GM12864 (cell line): Measurements from ENCODE around the gene MAGT1.
A peak's percentile ranks its signal among the peaks of the same experiment; 100 is the strongest.

Experiments
- DNase-seq: peaks from one replicate; pipeline ENCODE4 v3.0.0-alpha.2; 2011; ENCODE audit warnings: low read depth
- H3K4me3 ChIP-seq: 2 replicates; pipeline ENCODE4 v1.5.1; 2011; ENCODE audit warnings: mild to moderate bottlenecking, low read depth, low read length, control low read depth
- TF ChIP-seq, protein P1 (sequence below): IDR thresholded peaks from 2 replicates; pipeline ENCODE4 v1.5.1; 2011; ENCODE audit warnings: low read depth, mild to moderate bottlenecking, moderate library complexity, low read length, control low read depth, inconsistent platforms; ENCODE audit errors: missing control alignments

MAGT1 gene

DNA sequence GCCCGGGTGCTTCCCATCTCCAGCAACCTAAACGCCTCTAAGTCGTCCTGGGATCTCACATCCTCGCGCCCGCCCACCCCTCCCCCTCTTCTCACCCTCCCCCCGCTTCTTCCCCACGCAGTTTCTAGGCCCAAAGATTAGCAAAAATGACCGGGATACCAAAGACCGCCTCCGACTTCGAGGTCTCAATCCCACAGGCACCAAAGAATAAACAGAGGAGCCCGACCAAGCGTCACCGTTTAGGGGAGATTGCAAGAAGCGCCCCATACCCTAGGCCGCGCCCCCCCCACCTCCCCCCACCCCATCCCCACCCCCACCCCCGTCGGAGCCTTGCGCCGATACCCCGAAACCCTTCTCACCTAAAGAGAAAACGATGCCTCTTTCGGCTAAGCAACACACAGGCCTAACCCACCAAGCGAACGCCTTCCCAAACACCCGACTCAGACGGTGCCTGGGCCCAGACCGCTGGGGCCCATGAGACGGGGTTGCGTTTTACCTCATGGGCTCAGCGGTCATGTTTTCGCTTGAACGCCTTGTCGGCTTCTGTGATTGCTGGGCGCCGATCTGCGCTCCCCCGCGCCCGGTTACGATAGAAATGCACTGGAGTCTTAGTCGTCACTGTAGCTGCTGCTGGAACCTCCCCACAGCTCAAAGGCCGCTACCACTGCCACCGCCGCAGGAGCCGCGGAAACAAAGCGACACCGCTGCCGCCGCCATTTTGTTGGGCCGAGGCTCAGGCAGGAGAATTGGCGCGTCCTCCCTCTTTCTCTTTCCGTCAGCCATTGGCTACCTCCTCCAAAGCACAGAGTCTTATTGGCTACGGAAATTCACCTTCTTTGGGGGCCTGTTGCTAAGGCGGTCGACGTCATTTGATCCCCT lies 109.5 kb downstream of the MAGT1 start, which contains the start of gene ATRX:
Gene ATRX, minus strand, starts transcription at position 731 of the 879 bp plus-strand sequence. Its CDS starts 215 bp downstream, at position 516.
- DNase-seq: peak; percentile 75
- TF ChIP-seq, protein P1, sequence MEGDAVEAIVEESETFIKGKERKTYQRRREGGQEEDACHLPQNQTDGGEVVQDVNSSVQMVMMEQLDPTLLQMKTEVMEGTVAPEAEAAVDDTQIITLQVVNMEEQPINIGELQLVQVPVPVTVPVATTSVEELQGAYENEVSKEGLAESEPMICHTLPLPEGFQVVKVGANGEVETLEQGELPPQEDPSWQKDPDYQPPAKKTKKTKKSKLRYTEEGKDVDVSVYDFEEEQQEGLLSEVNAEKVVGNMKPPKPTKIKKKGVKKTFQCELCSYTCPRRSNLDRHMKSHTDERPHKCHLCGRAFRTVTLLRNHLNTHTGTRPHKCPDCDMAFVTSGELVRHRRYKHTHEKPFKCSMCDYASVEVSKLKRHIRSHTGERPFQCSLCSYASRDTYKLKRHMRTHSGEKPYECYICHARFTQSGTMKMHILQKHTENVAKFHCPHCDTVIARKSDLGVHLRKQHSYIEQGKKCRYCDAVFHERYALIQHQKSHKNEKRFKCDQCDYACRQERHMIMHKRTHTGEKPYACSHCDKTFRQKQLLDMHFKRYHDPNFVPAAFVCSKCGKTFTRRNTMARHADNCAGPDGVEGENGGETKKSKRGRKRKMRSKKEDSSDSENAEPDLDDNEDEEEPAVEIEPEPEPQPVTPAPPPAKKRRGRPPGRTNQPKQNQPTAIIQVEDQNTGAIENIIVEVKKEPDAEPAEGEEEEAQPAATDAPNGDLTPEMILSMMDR: no peak
- peak within 1 kb of the TSS; percentile 82 for H3K4me3 ChIP-seq

DNA sequence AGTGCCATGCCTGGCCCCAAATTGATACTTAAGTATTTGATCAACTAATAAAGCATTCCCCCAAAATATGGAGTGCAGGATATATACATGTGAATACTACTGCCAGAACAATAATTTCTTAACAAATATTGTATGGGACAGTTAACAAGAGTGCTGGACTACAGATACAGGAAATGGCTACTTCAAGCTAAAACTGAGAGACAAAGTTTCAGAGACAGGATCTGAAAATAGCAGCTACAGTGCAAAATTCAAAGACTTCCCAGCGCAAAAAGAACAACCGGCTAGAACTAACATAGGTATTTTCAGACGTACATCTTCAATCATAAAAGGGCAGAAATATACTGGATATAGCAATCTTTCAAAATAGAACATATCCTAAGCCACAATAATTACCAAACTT lies 115.5 kb downstream of the MAGT1 start:
- TF ChIP-seq, protein P1: no peak
- DNase-seq: no peak
- H3K4me3 ChIP-seq: no peak overlapping the region

DNA sequence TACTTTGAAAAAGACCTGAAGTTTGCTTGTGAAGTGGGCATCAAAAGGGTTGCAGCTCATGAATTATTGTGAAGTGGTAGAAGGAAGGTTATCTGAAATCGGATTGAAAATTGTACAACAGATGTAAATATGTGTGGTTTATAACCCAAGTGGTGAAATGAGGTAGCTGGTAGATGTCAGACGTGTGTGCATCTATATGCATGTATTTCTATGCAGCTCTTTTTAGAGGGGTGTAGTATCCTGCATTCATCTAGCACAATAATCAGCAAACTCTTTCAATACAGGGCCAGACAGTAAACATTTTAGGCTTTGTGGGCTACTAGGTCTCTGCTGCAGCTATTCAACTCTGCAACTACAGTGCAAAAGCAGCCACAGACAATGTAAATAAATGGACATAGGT lies 118.6 kb downstream of the MAGT1 start:
- TF ChIP-seq, protein P1: no peak
- DNase-seq: no peak

More for the DNA sequence above, 118.6 kb downstream of the MAGT1 start:
- no peak overlapping the region for H3K4me3 ChIP-seq
